SK-N-SH (cell line): ENCODE data around the gene METTL4. TPM values are rescaled to one million over a fixed set of nuclear protein-coding genes. Genes with fewer than 3 reads are reported as not detected.
A peak's percentile ranks its signal among the peaks of the same experiment; 100 is the strongest.

ENCODE experiments used
- CTCF ChIA-PET: fragments of 300-600, 350-600 bp; formaldehyde crosslinking; extraction: SDS; loops from one replicate; lab custom pipeline; 2021; lab: Yijun Ruan, JAX
- POLR2A ChIA-PET: fragments of 350-600 bp; sonication (Branson Sonifier 250); formaldehyde crosslinking; extraction: SDS; loops from one replicate; lab custom pipeline; 2020; ENCODE audit warnings: antibody characterized with exemption, inconsistent platforms; lab: Yijun Ruan, JAX
- DNase-seq: peaks from one replicate; pipeline ENCODE4 v3.0.0; 2012
- H2AFZ ChIP-seq: fragments of 200-600 bp; sonication (generic); 2 replicates; pipeline ENCODE4 v1.8.1; 2016; ENCODE audit warnings: antibody characterized with exemption, mild to moderate bottlenecking, low read depth
- H3F3A ChIP-seq: fragments of 200-600 bp; sonication (generic); replicated peaks from 2 replicates; pipeline ENCODE3; 2016; ENCODE audit warnings: antibody characterized with exemption, mild to moderate bottlenecking; ENCODE audit not compliant: insufficient read depth
- H3K27ac ChIP-seq, 2 experiments: fragments of 200-500 bp in 1 of 2; fragments of 200-600 bp in 1 of 2; sonication (Bioruptor generic) in 1 of 2; sonication (generic), shearing (Covaris generic) in 1 of 2; 2 replicates each; pipeline versions ENCODE4 v1.5.1 to v1.6.1; 2014 to 2016; ENCODE audit warnings: low read depth in 2 of 2, inconsistent platforms in 1 of 2, low read length in 1 of 2, mild to moderate bottlenecking in 1 of 2, mixed read lengths in 1 of 2
- H3K27me3 ChIP-seq: fragments of 200-600 bp; sonication (generic), shearing (Covaris generic); 2 replicates; pipeline ENCODE4 v1.6.1; 2016; ENCODE audit warnings: mixed run types; ENCODE audit not compliant: insufficient read depth
- H3K36me3 ChIP-seq, 2 experiments: fragments of 200-500 bp in 1 of 2; fragments of 200-600 bp in 1 of 2; sonication (Bioruptor generic) in 1 of 2; sonication (generic) in 1 of 2; replicated peaks in 1 of 2; 2 replicates each; pipeline versions ENCODE3 to v1.5.1; 2014 to 2016; ENCODE audit warnings: low read length in 1 of 2, mild to moderate bottlenecking in 1 of 2; ENCODE audit not compliant: insufficient read depth in 2 of 2, control insufficient read depth in 1 of 2
- H3K4me1 ChIP-seq, 2 experiments: fragments of 200-500 bp in 1 of 2; fragments of 200-600 bp in 1 of 2; sonication (Bioruptor generic) in 1 of 2; sonication (generic), shearing (Covaris generic) in 1 of 2; 2 replicates each; pipeline versions ENCODE4 v1.5.1 to v1.6.1; 2014 to 2016; ENCODE audit warnings: low read depth in 1 of 2, low read length in 1 of 2, mixed run types in 1 of 2; ENCODE audit not compliant: insufficient read depth in 2 of 2, control insufficient read depth in 1 of 2
- H3K4me2 ChIP-seq: fragments of 200-600 bp; sonication (generic), shearing (Covaris generic); 2 replicates; pipeline ENCODE4 v1.6.1; 2017; ENCODE audit warnings: mixed run types
- H3K4me3 ChIP-seq, 2 experiments: fragments of 200-500 bp in 1 of 2; fragments of 200-600 bp in 1 of 2; sonication (Bioruptor generic) in 1 of 2; sonication (generic), shearing (Covaris generic) in 1 of 2; 2 replicates each; pipeline versions ENCODE4 v1.5.1 to v1.8.1; 2014 to 2016; ENCODE audit warnings: low read depth in 2 of 2, inconsistent platforms in 1 of 2, low read length in 1 of 2, mild to moderate bottlenecking in 1 of 2, mixed read lengths in 1 of 2, moderate library complexity in 1 of 2
- H3K79me2 ChIP-seq: fragments of 200-600 bp; sonication (generic); 2 replicates; pipeline ENCODE4 v1.8.1; 2017; ENCODE audit warnings: mild to moderate bottlenecking; ENCODE audit not compliant: insufficient read depth
- H3K9ac ChIP-seq: fragments of 200-600 bp; sonication (generic); 2 replicates; pipeline ENCODE4 v1.6.1; 2017; ENCODE audit warnings: mixed run types
- H3K9me2 ChIP-seq: fragments of 200-600 bp; sonication (generic); 2 replicates; pipeline ENCODE4 v1.6.1; 2017; ENCODE audit warnings: mixed run types
- H3K9me3 ChIP-seq: fragments of 200-600 bp; sonication (generic); 2 replicates; pipeline ENCODE4 v1.6.1; 2017; ENCODE audit warnings: mixed run types, mild to moderate bottlenecking, moderate library complexity
- H4K20me1 ChIP-seq: fragments of 200-600 bp; sonication (generic); 2 replicates; pipeline ENCODE4 v1.6.1; 2017; ENCODE audit warnings: mild to moderate bottlenecking, mixed run types; ENCODE audit not compliant: insufficient read depth
- CHD2 ChIP-seq: fragments of 150-350 bp; IDR thresholded peaks from 2 replicates; pipeline ENCODE4 v1.6.1; 2018; ENCODE audit warnings: low read length; ENCODE audit not compliant: partially characterized antibody
- CTCF ChIP-seq: fragments of 200-600 bp; sonication (generic); IDR thresholded peaks from 2 replicates; pipeline ENCODE4 v1.6.1; 2017; ENCODE audit warnings: antibody characterized with exemption, mild to moderate bottlenecking, moderate library complexity
- ELF1 ChIP-seq: IDR thresholded peaks from 2 replicates; pipeline ENCODE4 v1.4.0; 2012
- EP300 ChIP-seq, 2 experiments: IDR thresholded peaks; 2 replicates each; pipeline versions ENCODE4 v1.4.0 to v1.6.1; 2012; ENCODE audit warnings: borderline replicate concordance in 1 of 2, low read depth in 1 of 2, low read length in 1 of 2
- EZH2phosphoT487 ChIP-seq: fragments of 200-600 bp; sonication (generic); IDR thresholded peaks from 2 replicates; pipeline ENCODE4 v1.6.1; 2017; ENCODE audit warnings: low read depth, mixed run types, mild to moderate bottlenecking, antibody characterized with exemption, moderate library complexity, borderline replicate concordance
- FOSL2 ChIP-seq: IDR thresholded peaks from 2 replicates; pipeline ENCODE4 v1.4.0; 2012; ENCODE audit warnings: low read depth, mild to moderate bottlenecking, moderate library complexity, borderline replicate concordance
- FOXJ3 ChIP-seq: sonication (generic); formaldehyde crosslinking; IDR thresholded peaks from 2 replicates; pipeline ENCODE4 v1.5.1; 2020; ENCODE audit warnings: mild to moderate bottlenecking, missing genetic modification reagents
- FOXM1 ChIP-seq: IDR thresholded peaks from 2 replicates; pipeline ENCODE4 v1.4.0; 2012; ENCODE audit warnings: low read depth, mild to moderate bottlenecking
- GABPA ChIP-seq: IDR thresholded peaks from 2 replicates; pipeline ENCODE4 v1.4.0; 2012; ENCODE audit warnings: low read depth, mild to moderate bottlenecking
- IRF3 ChIP-seq: fragments of 150-350 bp; IDR thresholded peaks from 2 replicates; pipeline ENCODE4 v1.6.1; 2016; ENCODE audit warnings: mild to moderate bottlenecking, low read depth, low read length
- MAX ChIP-seq: IDR thresholded peaks from 2 replicates; pipeline ENCODE4 v1.4.0; 2012; ENCODE audit warnings: low read depth
- MEF2A ChIP-seq: IDR thresholded peaks from 2 replicates; pipeline ENCODE4 v1.4.0; 2012; ENCODE audit warnings: low read depth, borderline replicate concordance
- MXI1 ChIP-seq: IDR thresholded peaks from 2 replicates; pipeline ENCODE4 v1.6.1; 2012; ENCODE audit warnings: mild to moderate bottlenecking, low read depth, low read length, improper control_type of control experiment
- NFIC ChIP-seq: IDR thresholded peaks from 2 replicates; pipeline ENCODE4 v1.4.0; 2012; ENCODE audit warnings: borderline replicate concordance
- NRF1 ChIP-seq: IDR thresholded peaks from 2 replicates; pipeline ENCODE4 v1.6.1; 2012; ENCODE audit warnings: low read depth, mild to moderate bottlenecking, low read length
- REST ChIP-seq: IDR thresholded peaks from 2 replicates; pipeline ENCODE4 v1.6.1; 2012; ENCODE audit warnings: mild to moderate bottlenecking, low read depth, low read length, moderate library complexity
- RFX5 ChIP-seq: IDR thresholded peaks from 2 replicates; pipeline ENCODE4 v1.6.1; 2012; ENCODE audit warnings: mild to moderate bottlenecking, improper control_type of control experiment, low read length
- SMC3 ChIP-seq: IDR thresholded peaks from 2 replicates; pipeline ENCODE4 v1.6.1; 2012; ENCODE audit warnings: low read depth, low read length, improper control_type of control experiment
- TAF1 ChIP-seq: IDR thresholded peaks from 2 replicates; pipeline ENCODE4 v1.6.1; 2012; ENCODE audit warnings: low read depth, mild to moderate bottlenecking, low read length, moderate library complexity, borderline replicate concordance
- WGBS: methylation state at CpG from one replicate; pipeline ENCODE4 v1.1.6; 2017; ENCODE audit warnings: low lambda C conversion rate; 5-methylcytosine and 5-hydroxymethylcytosine counted together
- polyA plus RNA-seq, 3 experiments: library from polyadenylated mRNA; depleted of rRNA; stranded (reverse); fragments of >200 nt; gene quantifications; 2 replicates each; pipeline ENCODE4 v1.2.3, GENCODE V29; 2012

The METTL4 gene
- polyA plus RNA-seq, 1 of the 3 experiments (the other 2 are of a cell fraction) = 2.9 TPM

- CTCF ChIA-PET = no interaction called here
- no peak overlapping the region; the same call in 1 of the 2 replicates for H2AFZ ChIP-seq
- no peak overlapping the region for H3K27ac ChIP-seq
- no peak for DNase-seq
- no peaks in the 10 kb centered on the region for H3K9me3 ChIP-seq
- no peaks in the 10 kb centered on the region for H4K20me1 ChIP-seq
- H3K36me3 ChIP-seq = no peaks in the 10 kb centered on the region
- H3K4me2 ChIP-seq = no peak overlapping the region
- no peak for TF ChIP-seq FOSL2
- TF ChIP-seq GABPA = no peak
- no peak for TF ChIP-seq EZH2phosphoT487
- no peak for TF ChIP-seq MAX
- no peak for TF ChIP-seq REST
- TF ChIP-seq SMC3 = no peak
- TF ChIP-seq RFX5 = no peak
- TF ChIP-seq FOXM1 = no peak
- TF ChIP-seq CHD2 = no peak
- no peak for TF ChIP-seq EP300 (IDR thresholded peaks at IDR 0.05; ENCODE audit: borderline replicate concordance in 1 of 2, low read depth in 1 of 2, low read length in 1 of 2)
- TF ChIP-seq ELF1 = no peak
- TF ChIP-seq MEF2A = no peak
- 96% methylated on average over 4 of the region's 5 CpGs for whole genome bisulfite sequencing
- no peaks in the 10 kb centered on the region for H3K79me2 ChIP-seq
- peaks cover 0 to 19% of the 10 kb centered on the region in 2 experiments; a peak in 3 of 4 replicates for H3K4me1 ChIP-seq
- no peak overlapping the region for H3K9ac ChIP-seq
- no peaks in the 10 kb centered on the region for H3K9me2 ChIP-seq
- no peak overlapping the region for H3K4me3 ChIP-seq
- H3F3A ChIP-seq = peaks cover 31% of the 10 kb centered on the region
- POLR2A ChIA-PET = no interaction called here
- no peaks in the 10 kb centered on the region for H3K27me3 ChIP-seq
Observed at GRCh38 chr18:2518473-2518872, 52.8 kb downstream of the METTL4 start.

GRCh38 chr18:2515908-2516625 lies 55.2 kb downstream of the METTL4 start:
- H3K9me2 ChIP-seq = no peaks in the 10 kb centered on the region
- no peak for DNase-seq
- H4K20me1 ChIP-seq = no peaks in the 10 kb centered on the region
- H3K27ac ChIP-seq = peak overlapping the region; percentile 73 to 100; a peak in 3 of 4 replicates
- peaks cover 31% of the 10 kb centered on the region for H3F3A ChIP-seq
- H2AFZ ChIP-seq = peak overlapping the region; percentile 54
- 42% methylated on average over 4 of the region's 5 CpGs for WGBS
- CTCF ChIA-PET = no interaction called here
- H3K9me3 ChIP-seq = no peaks in the 10 kb centered on the region
- H3K4me3 ChIP-seq = no peak overlapping the region
- no peaks in the 10 kb centered on the region for H3K79me2 ChIP-seq
- no peaks in the 10 kb centered on the region for H3K27me3 ChIP-seq
- peak overlapping the region; percentile 78 for H3K4me2 ChIP-seq
- no peaks in the 10 kb centered on the region for H3K36me3 ChIP-seq
- peak overlapping the region; percentile 75 for H3K9ac ChIP-seq
- peaks cover 3 to 19% of the 10 kb centered on the region in 2 experiments; a peak in 3 of 4 replicates for H3K4me1 ChIP-seq
- POLR2A ChIA-PET = no interaction called here
- no peak for TF ChIP-seq SMC3
- no peak for TF ChIP-seq IRF3
- no peak for TF ChIP-seq NRF1
- peak; percentile 56 for TF ChIP-seq NFIC
- TF ChIP-seq EP300 (IDR thresholded peaks at IDR 0.05; ENCODE audit: borderline replicate concordance in 1 of 2, low read depth in 1 of 2, low read length in 1 of 2) = peak; percentile 35 to 86; a peak in 2 of 4 replicates
- peak; percentile 91 for TF ChIP-seq FOSL2
- TF ChIP-seq MXI1 = no peak
- TF ChIP-seq FOXM1 = no peak
- no peak for TF ChIP-seq CTCF
- TF ChIP-seq TAF1 = no peak
- no peak for TF ChIP-seq FOXJ3 (CRISPR knock-in tag)
